ENCODE data around the gene ADH7. TPM values are rescaled to one million over a fixed set of nuclear protein-coding genes. Genes with fewer than 3 reads are reported as not detected.
"Not testable (repeated sequence)": the region's sequence is repeated elsewhere in the genome, so short reads cannot be mapped to it uniquely, and the experiment has no call there.

The ADH7 gene
- total RNA-seq, 1 donor from 2014 or later: not detected

- no peaks in the 10 kb centered on the region for H3K36me3 Mint-ChIP-seq (ENCODE audit: low read depth)
- no peaks in the 10 kb centered on the region for H3K9me3 Mint-ChIP-seq
- no peaks in the 10 kb centered on the region for H3K4me1 Mint-ChIP-seq
- DNase-seq (ENCODE audit: low read depth, low spot score): no peak
- H3K27ac Mint-ChIP-seq (ENCODE audit: unreplicated experiment): no peak overlapping the region
- no peak overlapping the region for H3K4me3 Mint-ChIP-seq
- no peak for TF ChIP-seq CTCF (conservative IDR thresholded peaks at IDR 0.05)
- no peaks in the 10 kb centered on the region for H3K27me3 Mint-ChIP-seq (ENCODE audit: low read depth)
These were observed 5.0 kb downstream of the ADH7 start for GRCh38 chr4:99430106-99430505.

- no peaks in the 10 kb centered on the region for H3K27me3 Mint-ChIP-seq (ENCODE audit: low read depth)
- H3K36me3 Mint-ChIP-seq (ENCODE audit: low read depth): peaks cover 2% of the 10 kb centered on the region
- peaks cover 4% of the 10 kb centered on the region for H3K9me3 Mint-ChIP-seq
- no peak for TF ChIP-seq CTCF (conservative IDR thresholded peaks at IDR 0.05)
- DNase-seq (ENCODE audit: low read depth, low spot score): no peak
- no peak overlapping the region for H3K4me3 Mint-ChIP-seq
- H3K4me1 Mint-ChIP-seq: peaks cover 3% of the 10 kb centered on the region
- H3K27ac Mint-ChIP-seq (ENCODE audit: unreplicated experiment): no peak overlapping the region
These were observed 18.0 kb downstream of the ADH7 start for GRCh38 chr4:99417125-99417524.

- H3K36me3 Mint-ChIP-seq (ENCODE audit: low read depth); H3K27me3 Mint-ChIP-seq (ENCODE audit: low read depth); H3K27ac Mint-ChIP-seq (ENCODE audit: unreplicated experiment); H3K4me1 Mint-ChIP-seq; H3K9me3 Mint-ChIP-seq; H3K4me3 Mint-ChIP-seq: not testable (repeated sequence)
- peak; percentile 31 for TF ChIP-seq CTCF (conservative IDR thresholded peaks at IDR 0.05)
- peak; percentile 7 for DNase-seq (ENCODE audit: low read depth, low spot score)
These were observed 19.4 kb downstream of the ADH7 start for GRCh38 chr4:99415762-99416161.

- H3K36me3 Mint-ChIP-seq (ENCODE audit: low read depth); H3K4me1 Mint-ChIP-seq; H3K9me3 Mint-ChIP-seq; DNase-seq (ENCODE audit: low read depth, low spot score); H3K4me3 Mint-ChIP-seq; H3K27ac Mint-ChIP-seq (ENCODE audit: unreplicated experiment); H3K27me3 Mint-ChIP-seq (ENCODE audit: low read depth): not testable (repeated sequence)
These were observed 20.2 kb downstream of the ADH7 start for GRCh38 chr4:99414902-99415301.

GRCh38 chr4:99414401-99414800 is 20.7 kb downstream of the ADH7 start:
- Mint-ChIP-seq H3K4me3 (no peak overlapping the region), H3K27ac (ENCODE audit: unreplicated experiment) (no peak overlapping the region), H3K36me3 (ENCODE audit: low read depth) (no peaks in the 10 kb centered on the region), H3K9me3 (no peaks in the 10 kb centered on the region), H3K4me1 (peaks cover 3% of the 10 kb centered on the region), H3K27me3 (ENCODE audit: low read depth) (no peaks in the 10 kb centered on the region)
- TF ChIP-seq CTCF (conservative IDR thresholded peaks at IDR 0.05): no peak
- DNase-seq (ENCODE audit: low read depth, low spot score): no peak

- Mint-ChIP-seq H3K9me3 (no peaks in the 10 kb centered on the region), H3K27me3 (ENCODE audit: low read depth) (no peaks in the 10 kb centered on the region), H3K4me1 (peaks cover 3% of the 10 kb centered on the region), H3K27ac (ENCODE audit: unreplicated experiment) (no peak overlapping the region), H3K36me3 (ENCODE audit: low read depth) (no peaks in the 10 kb centered on the region), H3K4me3 (no peak overlapping the region)
- TF ChIP-seq CTCF (conservative IDR thresholded peaks at IDR 0.05): no peak
- DNase-seq (ENCODE audit: low read depth, low spot score): no peak
These were observed 22.0 kb downstream of the ADH7 start for GRCh38 chr4:99413140-99413539.
